Activated T-cell treated with anti-CD3 and anti-CD28 coated beads, Interleukin-2, amount 50 U/mL, for 72 hours (primary cell): Measurements from ENCODE around the gene TOMM22. TPM values are rescaled to one million over a fixed set of nuclear protein-coding genes. Genes with fewer than 3 reads are reported as not detected.
A peak's percentile ranks its signal among the peaks of the same experiment; 100 is the strongest.

ENCODE experiments used
- ATAC-seq, 2 donors: fragments of 150-1000 bp; cut with Tn5 transposase; replicated peaks in 1 of 2; 2 replicates each; pipeline ENCODE4 v1.10.0; 2021; ENCODE audit warnings: moderate library complexity in 2 of 2, mild to moderate bottlenecking in 1 of 2
- DNase-seq, 2 donors: peaks; one replicate each; pipeline ENCODE4 v3.0.0; 2021 to 2022; ENCODE audit warnings: mixed read lengths in 1 of 2
- H3K27ac Mint-ChIP-seq: one replicate; pipeline ENCODE4 v1.8.0; 2022; ENCODE audit warnings: mild to moderate bottlenecking, moderate library complexity, mixed read lengths
- H3K27me3 Mint-ChIP-seq: one replicate; pipeline ENCODE4 v1.8.0; 2022; ENCODE audit warnings: low read depth, mixed read lengths
- H3K36me3 Mint-ChIP-seq, 2 donors: one replicate each; pipeline ENCODE4 v1.8.0; 2022; ENCODE audit warnings: mixed read lengths in 2 of 2, mild to moderate bottlenecking in 1 of 2; ENCODE audit not compliant: insufficient read depth in 2 of 2
- H3K4me1 Mint-ChIP-seq: one replicate; pipeline ENCODE4 v1.8.0; 2022; ENCODE audit warnings: low read depth, mixed read lengths
- H3K4me3 Mint-ChIP-seq, 2 donors: one replicate each; pipeline ENCODE4 v1.8.0; 2022; ENCODE audit warnings: mild to moderate bottlenecking in 2 of 2, mixed read lengths in 2 of 2, moderate library complexity in 2 of 2
- H3K9me3 Mint-ChIP-seq, 2 donors: one replicate each; pipeline ENCODE4 v1.8.0; 2022; ENCODE audit warnings: mixed read lengths in 2 of 2
- total RNA-seq, 2 donors: library from RNA; stranded (reverse); gene quantifications; one replicate each; pipeline ENCODE4 v1.2.3, GENCODE V29; 2022

TOMM22 gene
- total RNA-seq, 2 donors from 2014 or later = 65.4 to 67.1 TPM

GRCh38 chr22:38725900-38726655, 44.3 kb downstream of the TOMM22 start:
- Mint-ChIP-seq H3K36me3 (peaks cover 16 to 24% of the 10 kb centered on the region in 2 donors), H3K27ac (no peak overlapping the region), H3K9me3 (no peaks in the 10 kb centered on the region), H3K4me3 (no peak overlapping the region), H3K27me3 (no peaks in the 10 kb centered on the region), H3K4me1 (peaks cover 10% of the 10 kb centered on the region)
- ATAC-seq (no peak), DNase-seq (no peak)

DNA sequence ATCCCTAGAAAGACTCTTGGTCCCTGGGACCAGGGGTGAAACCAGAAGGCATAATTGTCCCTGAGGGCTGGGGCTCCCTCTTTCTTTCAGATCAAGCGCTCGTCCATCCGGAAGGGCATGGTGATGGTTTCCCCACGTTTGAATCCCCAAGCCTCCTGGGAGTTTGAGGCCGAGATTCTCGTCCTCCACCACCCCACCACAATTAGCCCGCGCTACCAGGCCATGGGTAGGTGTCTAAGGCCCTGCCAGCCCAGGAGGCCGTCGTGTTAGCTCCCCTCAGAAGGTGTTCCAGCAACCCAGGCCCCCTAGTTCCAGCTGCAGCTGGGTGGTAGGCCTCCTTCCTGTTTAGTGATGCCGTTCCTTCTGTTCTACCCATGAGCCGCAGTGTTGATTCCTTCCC, 45.4 kb downstream of the TOMM22 start:
- DNase-seq = no peak
- Mint-ChIP-seq H3K4me3 (no peak overlapping the region), H3K27me3 (no peaks in the 10 kb centered on the region), H3K9me3 (no peaks in the 10 kb centered on the region), H3K36me3 (peaks cover 13 to 19% of the 10 kb centered on the region in 2 donors), H3K27ac (no peak overlapping the region), H3K4me1 (peaks cover 4% of the 10 kb centered on the region)
- no peak for ATAC-seq

DNA sequence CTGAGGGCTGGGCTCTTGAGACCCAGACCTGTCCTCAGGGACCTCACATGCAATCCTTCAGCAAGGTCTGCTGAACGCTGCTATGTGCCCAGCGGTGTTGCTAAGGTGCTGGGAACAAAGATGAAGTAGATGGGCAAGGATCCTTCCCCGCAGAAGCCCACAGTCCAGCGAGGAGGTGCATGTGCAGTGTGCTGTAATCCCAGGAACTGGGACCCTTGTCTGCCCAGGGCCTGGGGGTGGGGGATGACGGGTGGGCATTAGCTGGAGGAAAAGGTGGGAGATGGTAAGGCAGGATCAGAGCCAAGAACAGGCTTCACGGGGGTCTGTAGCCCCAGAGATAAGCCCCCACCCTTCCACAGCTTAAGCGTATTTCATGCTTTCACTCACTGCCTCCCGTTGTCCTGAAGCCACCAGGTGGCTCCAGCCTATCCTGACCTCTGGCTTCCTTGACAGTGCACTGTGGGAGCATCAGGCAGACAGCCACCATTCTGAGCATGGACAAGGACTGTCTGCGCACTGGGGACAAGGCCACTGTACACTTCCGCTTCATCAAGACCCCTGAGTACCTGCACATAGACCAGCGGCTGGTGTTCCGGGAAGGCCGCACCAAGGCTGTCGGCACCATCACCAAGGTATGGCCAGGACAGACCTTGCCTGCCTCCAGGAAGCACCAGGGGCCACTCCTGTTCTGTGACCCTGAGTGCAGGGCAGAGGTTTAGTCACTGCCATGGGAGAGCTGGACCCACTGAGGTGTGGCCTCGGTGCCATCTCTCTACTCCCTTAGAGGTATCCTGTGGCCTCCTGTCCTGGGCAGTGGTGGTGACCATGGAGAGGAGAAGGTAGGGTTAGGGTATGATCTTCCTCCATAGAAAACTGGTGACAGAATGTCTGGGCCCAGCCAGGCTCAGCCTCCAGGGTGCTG, 46.0 kb downstream of the TOMM22 start:
- peak in 1 of 2 donors; percentile 5 for ATAC-seq
- Mint-ChIP-seq H3K36me3 (peaks cover 12 to 17% of the 10 kb centered on the region in 2 donors), H3K9me3 (no peaks in the 10 kb centered on the region)

GRCh38 chr22:38728871-38729796, 47.4 kb downstream of the TOMM22 start:
- DNase-seq = no peak
- Mint-ChIP-seq H3K27ac (no peak overlapping the region), H3K9me3 (no peaks in the 10 kb centered on the region), H3K4me1 (peaks cover 9% of the 10 kb centered on the region), H3K27me3 (no peaks in the 10 kb centered on the region), H3K36me3 (peaks cover 11 to 14% of the 10 kb centered on the region in 2 donors), H3K4me3 (no peak overlapping the region)
- no peak for ATAC-seq

More for the DNA sequence above, 46.0 kb downstream of the TOMM22 start:
- Mint-ChIP-seq H3K27me3 (no peaks in the 10 kb centered on the region), H3K4me3 (no peak overlapping the region), H3K4me1 (peaks cover 4% of the 10 kb centered on the region), H3K27ac (no peak overlapping the region)
- DNase-seq = no peak

DNA sequence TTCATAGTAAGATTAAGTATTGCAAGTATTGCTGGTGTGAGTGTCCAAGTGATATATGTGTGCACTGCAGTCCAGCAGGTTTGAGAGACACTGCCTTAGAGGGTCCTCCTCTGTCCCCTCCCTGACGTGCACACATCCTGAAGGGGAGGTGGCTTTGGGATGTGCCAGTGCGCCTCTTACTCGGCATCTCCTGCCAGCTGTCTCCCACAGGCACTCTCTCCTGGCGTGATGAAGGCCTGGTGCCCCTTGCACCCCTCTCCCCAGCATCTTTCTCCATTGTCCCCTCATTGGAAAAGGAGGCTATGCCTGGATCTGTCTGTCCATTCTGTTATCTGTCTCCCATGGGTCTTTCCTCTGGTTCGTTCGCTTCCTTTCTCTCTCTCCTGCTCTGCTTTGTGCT, 48.2 kb downstream of the TOMM22 start:
- no peaks in the 10 kb centered on the region for H3K9me3 Mint-ChIP-seq
- peak overlapping the region; percentile 6 for H3K27ac Mint-ChIP-seq
- no peaks in the 10 kb centered on the region for H3K27me3 Mint-ChIP-seq
- H3K36me3 Mint-ChIP-seq = peaks cover 7 to 16% of the 10 kb centered on the region in 2 donors
- ATAC-seq (no peak), DNase-seq (no peak)
- H3K4me3 Mint-ChIP-seq = no peak overlapping the region
- H3K4me1 Mint-ChIP-seq = peaks cover 15% of the 10 kb centered on the region

- peaks cover 15% of the 10 kb centered on the region for H3K4me1 Mint-ChIP-seq
- ATAC-seq (no peak), DNase-seq (no peak)
- peaks cover 6 to 11% of the 10 kb centered on the region in 2 donors for H3K36me3 Mint-ChIP-seq
- H3K9me3 Mint-ChIP-seq = no peaks in the 10 kb centered on the region
- H3K27me3 Mint-ChIP-seq = no peaks in the 10 kb centered on the region
- peak overlapping the region; percentile 6 for H3K27ac Mint-ChIP-seq
- no peak overlapping the region for H3K4me3 Mint-ChIP-seq
Measured at GRCh38 chr22:38730411-38730871, 48.7 kb downstream of the TOMM22 start.

- Mint-ChIP-seq H3K4me1 (peaks cover 16% of the 10 kb centered on the region), H3K4me3 (no peak overlapping the region), H3K36me3 (peaks cover 6 to 9% of the 10 kb centered on the region in 2 donors), H3K27ac (peak overlapping the region; percentile 41), H3K27me3 (no peaks in the 10 kb centered on the region), H3K9me3 (no peaks in the 10 kb centered on the region)
- ATAC-seq (no peak), DNase-seq (no peak)
Measured at GRCh38 chr22:38731703-38732161, 50.0 kb downstream of the TOMM22 start.

DNA sequence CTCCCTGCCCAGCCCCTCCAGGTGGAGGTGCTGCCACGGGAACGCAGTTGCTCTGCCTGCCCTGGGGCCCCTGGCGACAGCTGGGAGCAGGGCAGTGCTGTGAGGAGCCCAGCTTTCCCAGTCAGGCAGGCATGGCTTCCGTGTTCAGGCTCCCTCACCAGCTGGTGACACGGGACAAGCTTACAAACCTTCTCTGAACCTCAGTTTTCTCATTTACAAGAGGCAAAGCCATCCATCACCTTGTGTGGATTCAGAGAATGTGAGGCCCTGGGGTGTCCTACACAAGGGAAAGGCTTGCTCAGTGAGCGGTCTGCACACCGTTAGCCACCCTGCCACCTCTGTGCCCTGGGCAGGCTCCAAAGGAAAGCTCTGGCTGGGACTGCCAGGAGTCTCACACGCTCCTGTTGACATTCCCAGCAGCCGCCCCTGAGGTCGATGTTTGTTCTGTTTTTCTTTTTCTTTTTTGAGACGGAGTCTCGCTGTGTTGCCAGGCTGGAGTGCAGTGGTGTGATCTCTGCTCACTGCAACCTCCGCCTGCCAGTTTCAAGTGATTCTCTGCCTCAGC, 50.6 kb downstream of the TOMM22 start:
- H3K4me1 Mint-ChIP-seq = peaks cover 22% of the 10 kb centered on the region

DNA sequence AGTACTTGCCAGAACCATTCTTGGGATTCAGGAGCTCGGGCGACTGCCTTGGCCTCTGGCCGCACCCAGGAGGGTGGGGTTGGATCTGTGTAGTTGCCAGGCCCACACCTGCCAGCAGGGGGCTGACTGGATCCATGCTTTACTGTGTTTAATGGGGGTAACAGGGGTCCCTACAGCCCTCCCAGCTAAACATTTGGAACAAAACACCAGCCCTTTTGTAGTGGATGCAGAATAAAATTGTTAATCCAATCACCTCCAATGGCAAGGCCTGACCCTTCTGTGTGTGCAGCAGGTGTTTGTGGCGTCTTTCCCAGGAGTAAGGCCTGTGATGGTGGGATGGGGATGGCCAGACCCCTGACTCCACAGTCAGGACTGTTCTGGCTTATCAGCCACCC, 51.6 kb downstream of the TOMM22 start:
- peak overlapping the region; percentile 19 for H3K27ac Mint-ChIP-seq
- no peaks in the 10 kb centered on the region for H3K27me3 Mint-ChIP-seq
- H3K36me3 Mint-ChIP-seq = peaks cover 8 to 15% of the 10 kb centered on the region in 2 donors
- DNase-seq = peak; percentile 60 to 62
- peak; percentile 38 to 43 for ATAC-seq
- no peak overlapping the region for H3K4me3 Mint-ChIP-seq
- peaks cover 31% of the 10 kb centered on the region for H3K4me1 Mint-ChIP-seq
- H3K9me3 Mint-ChIP-seq = no peaks in the 10 kb centered on the region

More for the DNA sequence above, 50.6 kb downstream of the TOMM22 start:
- no peak for DNase-seq
- Mint-ChIP-seq H3K36me3 (peaks cover 7 to 11% of the 10 kb centered on the region in 2 donors), H3K27me3 (no peaks in the 10 kb centered on the region), H3K4me3 (no peak overlapping the region), H3K9me3 (no peaks in the 10 kb centered on the region), H3K27ac (peak overlapping the region; percentile 41)
- ATAC-seq = no peak

GRCh38 chr22:38733724-38734381, 52.1 kb downstream of the TOMM22 start:
- H3K4me1 Mint-ChIP-seq = peaks cover 31% of the 10 kb centered on the region

GRCh38 chr22:38734421-38735100, 52.8 kb downstream of the TOMM22 start:
- Mint-ChIP-seq H3K27ac (peak overlapping the region; percentile 81), H3K4me3 (no peak overlapping the region), H3K9me3 (no peaks in the 10 kb centered on the region), H3K27me3 (no peaks in the 10 kb centered on the region), H3K36me3 (peaks cover 8 to 15% of the 10 kb centered on the region in 2 donors), H3K4me1 (peaks cover 31% of the 10 kb centered on the region)
- DNase-seq = no peak
- no peak for ATAC-seq

More at GRCh38 chr22:38733724-38734381, 52.1 kb downstream of the TOMM22 start:
- H3K27ac Mint-ChIP-seq = peak overlapping the region; percentile 81
- H3K4me3 Mint-ChIP-seq = no peak overlapping the region
- DNase-seq (no peak), ATAC-seq (peak; percentile 2 to 3)
- no peaks in the 10 kb centered on the region for H3K9me3 Mint-ChIP-seq
- peaks cover 8 to 15% of the 10 kb centered on the region in 2 donors for H3K36me3 Mint-ChIP-seq
- H3K27me3 Mint-ChIP-seq = no peaks in the 10 kb centered on the region
